Brain microvascular endothelial cell (primary cell): ENCODE measurements around the gene ADAMTSL1.
A peak's percentile ranks its signal among the peaks of the same experiment; 100 is the strongest.

Experiments used
- DNase-seq: peaks from one replicate; pipeline ENCODE4 v3.0.0-alpha.2; 2020
- H3K27ac ChIP-seq: fragments of 250-450 bp; sonication (Bioruptor Pico); 2 replicates; pipeline ENCODE4 v1.5.1; 2020; ENCODE audit warnings: mild to moderate bottlenecking, moderate library complexity
- H3K27me3 ChIP-seq: fragments of 250-450 bp; sonication (Bioruptor Pico); replicated peaks from 2 replicates; pipeline ENCODE4 v1.5.1; 2020; ENCODE audit warnings: mild to moderate bottlenecking
- H3K36me3 ChIP-seq: fragments of 250-450 bp; sonication (Bioruptor Pico); replicated peaks from 2 replicates; pipeline ENCODE4 v1.5.1; 2020; ENCODE audit warnings: mild to moderate bottlenecking
- H3K4me3 ChIP-seq: 2 replicates; pipeline ENCODE4 v1.5.1; 2011; ENCODE audit warnings: low read depth, mild to moderate bottlenecking, control low read depth, low read length, moderate library complexity
- CTCF ChIP-seq: IDR thresholded peaks from 2 replicates; pipeline ENCODE4 v1.5.1; 2011; ENCODE audit warnings: low read depth, mild to moderate bottlenecking, moderate library complexity, low read length, control low read depth, inconsistent platforms; ENCODE audit errors: missing control alignments
- in situ Hi-C: cut with HindIII; loops from 2 replicates; pipeline ENCODE4 v1.10.0; 2017; ENCODE audit warnings: low sequenced_read_pairs, low pct_ligation_motif_present

ADAMTSL1 gene

GRCh38 chr9:18485714-18486113, 11.8 kb downstream of the ADAMTSL1 start:
- Histone ChIP-seq H3K4me3 (no peak overlapping the region), H3K27ac (peak overlapping the region; percentile 1), H3K27me3 (no peaks in the 10 kb centered on the region), H3K36me3 (no peaks in the 10 kb centered on the region)
- in situ Hi-C loops = no loop called here
- peak; percentile 1 for TF ChIP-seq CTCF
- DNase-seq = peak; percentile 51

GRCh38 chr9:18487611-18488010, 13.7 kb downstream of the ADAMTSL1 start:
- in situ Hi-C loops = no loop called here
- H3K4me3 ChIP-seq = no peak overlapping the region
- no peaks in the 10 kb centered on the region for H3K36me3 ChIP-seq
- no peak for TF ChIP-seq CTCF
- DNase-seq = no peak
- no peak overlapping the region for H3K27ac ChIP-seq
- H3K27me3 ChIP-seq = no peaks in the 10 kb centered on the region

- Histone ChIP-seq H3K27me3 (no peaks in the 10 kb centered on the region), H3K36me3 (no peaks in the 10 kb centered on the region), H3K27ac (peak overlapping the region; percentile 96), H3K4me3 (no peak overlapping the region)
- in situ Hi-C loops = no loop called here
- TF ChIP-seq CTCF = no peak
- DNase-seq = no peak
These were observed 14.9 kb downstream of the ADAMTSL1 start for GRCh38 chr9:18488886-18489285.

- H3K4me3 ChIP-seq = no peak overlapping the region
- H3K27ac ChIP-seq = peak overlapping the region; percentile 96
- H3K36me3 ChIP-seq = no peaks in the 10 kb centered on the region
- DNase-seq = peak; percentile 25
- TF ChIP-seq CTCF = no peak
- in situ Hi-C loops = no loop called here
- no peaks in the 10 kb centered on the region for H3K27me3 ChIP-seq
These were observed 15.9 kb downstream of the ADAMTSL1 start for GRCh38 chr9:18489861-18490260.

- Histone ChIP-seq H3K36me3 (no peaks in the 10 kb centered on the region), H3K27me3 (no peaks in the 10 kb centered on the region), H3K27ac (peak overlapping the region; percentile 96), H3K4me3 (no peak overlapping the region)
- no peak for TF ChIP-seq CTCF
- peak; percentile 99 for DNase-seq
- in situ Hi-C loops = no loop called here
These were observed 16.9 kb downstream of the ADAMTSL1 start for GRCh38 chr9:18490641-18491370.

GRCh38 chr9:18492612-18493011, 18.7 kb downstream of the ADAMTSL1 start:
- Histone ChIP-seq H3K27ac (peak overlapping the region; percentile 96), H3K4me3 (no peak overlapping the region), H3K27me3 (no peaks in the 10 kb centered on the region)

More at GRCh38 chr9:18492612-18493011, 18.7 kb downstream of the ADAMTSL1 start:
- TF ChIP-seq CTCF = no peak
- H3K36me3 ChIP-seq = no peaks in the 10 kb centered on the region
- peak; percentile 34 for DNase-seq
- in situ Hi-C loops = no loop called here
